HCT116 (cell line): ENCODE results near the gene ZNF414. TPM values are rescaled to one million over a fixed set of nuclear protein-coding genes. Genes with fewer than 3 reads are reported as not detected.

ENCODE experiments used
- ATAC-seq: fragments of 200-7000 bp; cut with Tn5 transposase; 2 replicates; pipeline ENCODE4 v1.9.1; 2020; ENCODE audit warnings: mild to moderate bottlenecking, moderate library complexity
- BruUV-seq: library from RNA; stranded (reverse); fragments of 400-500 nt; replicated peaks from 2 replicates; lab custom pipeline; 2021; lab: Mats Ljungman, UMichigan
- CTCF ChIA-PET: fragments of 300-600 bp; sonication (Branson Sonifier 250); formaldehyde crosslinking; loops from one replicate; lab custom pipeline; 2021; ENCODE audit warnings: antibody characterized with exemption; lab: Charles Lee
- POLR2A ChIA-PET: fragments of 300-600, 350-600 bp; sonication (Branson Sonifier 250); formaldehyde crosslinking; loops from one replicate; lab custom pipeline; 2021; ENCODE audit warnings: antibody characterized with exemption; lab: Charles Lee
- RAD21 ChIA-PET, 2 experiments: fragments of 300-600 bp; sonication (Branson Sonifier 250); formaldehyde crosslinking; loops; one replicate each; lab custom pipeline; 2023; ENCODE audit warnings: low total read pairs in 2 of 2; ENCODE audit not compliant: uncharacterized antibody in 2 of 2, unreplicated experiment in 2 of 2, low non-redundant PET in 1 of 2; lab: Charles Lee
- DNase-seq: peaks from one replicate; pipeline ENCODE4 v3.0.0-alpha.2; 2010; ENCODE audit warnings: low read depth, low spot score
- H2AFZ ChIP-seq: fragments of 200-600 bp; shearing (Covaris generic), sonication (generic); 2 replicates; pipeline ENCODE4 v1.6.1; 2017; ENCODE audit warnings: low read depth, mixed run types, mixed read lengths, antibody characterized with exemption, low read length; ENCODE audit not compliant: poor library complexity, severe bottlenecking
- H3K27ac ChIP-seq: 2 replicates; pipeline ENCODE4 v1.5.1; 2012; ENCODE audit warnings: low read depth, low read length
- H3K27me3 ChIP-seq: fragments of 200-600 bp; sonication (generic); 2 replicates; pipeline ENCODE4 v1.6.1; 2016; ENCODE audit warnings: mixed run types, low read length, mixed read lengths; ENCODE audit not compliant: insufficient read depth
- H3K36me3 ChIP-seq, 2 experiments: fragments of 200-500 bp in 1 of 2; fragments of 200-600 bp in 1 of 2; sonication (Bioruptor generic) in 1 of 2; sonication (generic) in 1 of 2; 2 replicates each; pipeline versions ENCODE4 v1.5.1 to v1.6.1; 2014 to 2016; ENCODE audit warnings: low read length in 2 of 2, inconsistent platforms in 1 of 2, mixed read lengths in 1 of 2, mixed run types in 1 of 2; ENCODE audit not compliant: insufficient read depth in 2 of 2, control insufficient read depth in 1 of 2
- H3K4me1 ChIP-seq, 2 experiments: fragments of 200-600 bp in 1 of 2; sonication (generic) in 1 of 2; 2 replicates each; pipeline versions ENCODE4 v1.5.1 to v1.6.1; 2012 to 2017; ENCODE audit warnings: low read length in 2 of 2, inconsistent platforms in 1 of 2, mild to moderate bottlenecking in 1 of 2, mixed read lengths in 1 of 2, mixed run types in 1 of 2, moderate library complexity in 1 of 2; ENCODE audit not compliant: insufficient read depth in 2 of 2, control insufficient read depth in 1 of 2
- H3K4me2 ChIP-seq: fragments of 200-600 bp; sonication (generic); 2 replicates; pipeline ENCODE4 v1.6.1; 2017; ENCODE audit warnings: mixed run types, low read length, mixed read lengths
- H3K4me3 ChIP-seq, 2 experiments: fragments of 200-600 bp in 1 of 2; sonication (generic) in 1 of 2; replicated peaks in 1 of 2; 2 replicates each; pipeline ENCODE4 v1.5.1; 2011 to 2016; ENCODE audit warnings: low read length in 2 of 2, control low read depth in 1 of 2, low read depth in 1 of 2, mild to moderate bottlenecking in 1 of 2, mixed read lengths in 1 of 2, mixed run types in 1 of 2
- H3K79me2 ChIP-seq: fragments of 200-600 bp; sonication (generic); 2 replicates; pipeline ENCODE4 v1.6.1; 2017; ENCODE audit warnings: mild to moderate bottlenecking, mixed run types, low read length, moderate library complexity, mixed read lengths; ENCODE audit not compliant: insufficient read depth
- H3K9ac ChIP-seq: fragments of 200-600 bp; sonication (generic); 2 replicates; pipeline ENCODE4 v1.6.1; 2016; ENCODE audit warnings: low read length, mixed read lengths
- H3K9me2 ChIP-seq: fragments of 200-600 bp; sonication (generic), shearing (Covaris generic); 2 replicates; pipeline ENCODE4 v1.6.1; 2017; ENCODE audit warnings: mixed run types, mild to moderate bottlenecking, moderate library complexity; ENCODE audit not compliant: insufficient read depth
- H3K9me3 ChIP-seq, 2 experiments: fragments of 200-500 bp in 1 of 2; fragments of 200-600 bp in 1 of 2; sonication (Bioruptor generic) in 1 of 2; sonication (generic) in 1 of 2; 2 replicates each; pipeline ENCODE4 v1.6.1; 2014 to 2017; ENCODE audit warnings: low read length in 2 of 2, mixed read lengths in 2 of 2, inconsistent platforms in 1 of 2, low read depth in 1 of 2, mild to moderate bottlenecking in 1 of 2, mixed run types in 1 of 2, moderate library complexity in 1 of 2; ENCODE audit not compliant: control insufficient read depth in 1 of 2, insufficient read depth in 1 of 2
- H4K20me1 ChIP-seq: fragments of 200-600 bp; sonication (generic), shearing (Covaris generic); 2 replicates; pipeline ENCODE4 v1.6.1; 2017; ENCODE audit warnings: mixed run types, mild to moderate bottlenecking, moderate library complexity; ENCODE audit not compliant: insufficient read depth
- CBX3 ChIP-seq: IDR thresholded peaks from 2 replicates; pipeline ENCODE4 v1.6.1; 2012; ENCODE audit warnings: low read depth
- ELF1 ChIP-seq: IDR thresholded peaks from 2 replicates; pipeline ENCODE4 v1.6.1; 2012; ENCODE audit warnings: low read depth, borderline replicate concordance
- EZH2phosphoT487 ChIP-seq: fragments of 200-600 bp; IDR thresholded peaks from 2 replicates; pipeline ENCODE4 v1.6.1; 2018; ENCODE audit warnings: antibody characterized with exemption, borderline replicate concordance
- POLR2AphosphoS5 ChIP-seq: IDR thresholded peaks from 2 replicates; pipeline ENCODE4 v1.6.1; 2011; ENCODE audit warnings: mild to moderate bottlenecking, low read depth, low read length, moderate library complexity
- SP1 ChIP-seq: IDR thresholded peaks from 2 replicates; pipeline ENCODE4 v1.6.1; 2012; ENCODE audit warnings: low read depth
- SRF ChIP-seq: IDR thresholded peaks from 2 replicates; pipeline ENCODE4 v1.6.1; 2012; ENCODE audit warnings: low read depth
- TCF7L2 ChIP-seq: IDR thresholded peaks from 2 replicates; pipeline ENCODE4 v1.7.0; 2011; ENCODE audit warnings: borderline replicate concordance, inconsistent platforms; ENCODE audit not compliant: insufficient read depth, insufficient read length; ENCODE audit errors: extremely low read depth
- YY1 ChIP-seq: IDR thresholded peaks from 2 replicates; pipeline ENCODE4 v1.6.1; 2011; ENCODE audit warnings: low read length, low read depth, moderate library complexity, mild to moderate bottlenecking; ENCODE audit not compliant: insufficient replicate concordance; ENCODE audit errors: extremely low read depth
- ZBTB33 ChIP-seq: IDR thresholded peaks from 2 replicates; pipeline ENCODE4 v1.6.1; 2011; ENCODE audit warnings: mild to moderate bottlenecking, low read length, moderate library complexity; ENCODE audit not compliant: insufficient replicate concordance; ENCODE audit errors: extremely low read depth
- intact Hi-C: fragments of 100-400 bp; cut with micrococcal nuclease; formaldehyde crosslinking; loops from 2 replicates; pipeline ENCODE4 v1.10.0; 2022
- total RNA-seq: library from RNA; stranded (reverse); gene quantifications from one replicate; pipeline ENCODE4 v1.2.1, GENCODE V29; 2021; ENCODE audit not compliant: unreplicated experiment

ZNF414 gene
- total RNA-seq, 1 experiment from 2014 or later: 31.9 TPM

- Histone ChIP-seq H3K79me2 (peaks cover 98% of the 10 kb centered on the region), H3K4me1 (no peaks in the 10 kb centered on the region), H3K9ac (no peak overlapping the region), H2AFZ (no peak overlapping the region), H3K27me3 (no peaks in the 10 kb centered on the region), H4K20me1 (no peaks in the 10 kb centered on the region; the same call in 1 of the 2 replicates), H3K9me3 (no peaks in the 10 kb centered on the region), H3K36me3 (peaks cover 63 to 76% of the 10 kb centered on the region in 2 experiments), H3K4me3 (no peak overlapping the region), H3K4me2 (no peak overlapping the region), H3K9me2 (no peaks in the 10 kb centered on the region), H3K27ac (no peak overlapping the region)
- ATAC-seq (no peak), DNase-seq (no peak)
- no peak for TF ChIP-seq SP1
- TF ChIP-seq ZBTB33: no peak
- no peak for TF ChIP-seq POLR2AphosphoS5
- TF ChIP-seq ELF1: no peak
- no peak for TF ChIP-seq YY1
- ChIA-PET POLR2A (no interaction called here), CTCF (no interaction called here), RAD21 (no interaction called here)
- no TSS peak for BruUV-seq
- intact Hi-C loops: no loop called here
Measured at GRCh38 chr19:8475005-8475404, 39.0 kb downstream of the ZNF414 start.

- Histone ChIP-seq H3K9me2 (no peaks in the 10 kb centered on the region), H3K27me3 (no peaks in the 10 kb centered on the region), H3K4me3 (no peak overlapping the region), H3K9ac (no peak overlapping the region), H3K4me2 (no peak overlapping the region), H3K36me3 (peaks cover 71 to 82% of the 10 kb centered on the region in 2 experiments), H2AFZ (no peak overlapping the region), H3K79me2 (peaks cover 98% of the 10 kb centered on the region), H4K20me1 (no peaks in the 10 kb centered on the region; the same call in 1 of the 2 replicates), H3K9me3 (no peaks in the 10 kb centered on the region), H3K4me1 (no peaks in the 10 kb centered on the region), H3K27ac (no peak overlapping the region)
- ChIA-PET POLR2A (no interaction called here), RAD21 (no interaction called here), CTCF (no interaction called here)
- intact Hi-C loops: no loop called here
- no TSS peak for BruUV-seq
- ATAC-seq (no peak), DNase-seq (no peak)
- TF ChIP-seq YY1 (no peak), EZH2phosphoT487 (no peak), TCF7L2 (no peak), CBX3 (no peak), SRF (no peak)
Measured at GRCh38 chr19:8473648-8474476, 40.1 kb downstream of the ZNF414 start.
